ENCODE measurements around the gene LDB2. TPM values are rescaled to one million over a fixed set of nuclear protein-coding genes. Genes with fewer than 3 reads are reported as not detected.

Gene LDB2
- total RNA-seq, 1 experiment from 2014 or later: not detected

GRCh38 chr4:16582036-16582435, 316.4 kb downstream of the LDB2 start:
- BruUV-seq (replicated peaks): no TSS peak
- DNase-seq: no peak
- intact Hi-C loops (cut with micrococcal nuclease; ENCODE audit: unreplicated experiment): no loop called here
- CTCF ChIA-PET: no interaction called here
- Histone ChIP-seq H3K36me3 (ENCODE audit: low read depth) (no peaks in the 10 kb centered on the region), H4K20me1 (ENCODE audit: insufficient read depth) (no peaks in the 10 kb centered on the region), H3K4me3 (no peak overlapping the region), H3K27me3 (ENCODE audit: insufficient read depth, low read depth) (no peaks in the 10 kb centered on the region), H3K4me1 (replicated peaks; ENCODE audit: insufficient read depth) (no peaks in the 10 kb centered on the region), H3K79me2 (ENCODE audit: low read depth) (no peaks in the 10 kb centered on the region), H3K4me2 (no peak overlapping the region), H2AFZ (no peak overlapping the region), H3K9me3 (ENCODE audit: insufficient read depth, low read depth) (no peaks in the 10 kb centered on the region), H3K9me2 (ENCODE audit: insufficient read depth) (no peaks in the 10 kb centered on the region), H3K27ac (no peak overlapping the region), H3F3A (ENCODE audit: insufficient read depth, low read depth) (no peaks in the 10 kb centered on the region)
- POLR2A ChIA-PET (ENCODE audit: unreplicated experiment): no interaction called here
- TF ChIP-seq CTCF (conservative IDR thresholded peaks at IDR 0.05): no peak
- TF ChIP-seq EZH2 (IDR thresholded peaks at IDR 0.05; ENCODE audit: low read depth): no peak

GRCh38 chr4:16581117-16581516, 317.3 kb downstream of the LDB2 start:
- CTCF ChIA-PET: no interaction called here
- POLR2A ChIA-PET (ENCODE audit: unreplicated experiment): no interaction called here

GRCh38 chr4:16580514-16580913, 317.9 kb downstream of the LDB2 start:
- ChIA-PET CTCF (no interaction called here), POLR2A (ENCODE audit: unreplicated experiment) (no interaction called here)
- no peaks in the 10 kb centered on the region for H3K36me3 ChIP-seq (ENCODE audit: low read depth)
- intact Hi-C loops (cut with micrococcal nuclease; ENCODE audit: unreplicated experiment): no loop called here
- H3K4me2 ChIP-seq: no peak overlapping the region
- no peak for TF ChIP-seq EZH2 (IDR thresholded peaks at IDR 0.05; ENCODE audit: low read depth)
- no peak for TF ChIP-seq CTCF (conservative IDR thresholded peaks at IDR 0.05)
- H3K27ac ChIP-seq: no peak overlapping the region
- no peak overlapping the region for H2AFZ ChIP-seq
- no peaks in the 10 kb centered on the region for H3K9me2 ChIP-seq (ENCODE audit: insufficient read depth)
- no peaks in the 10 kb centered on the region for H3K4me1 ChIP-seq (replicated peaks; ENCODE audit: insufficient read depth)
- H3F3A ChIP-seq (ENCODE audit: insufficient read depth, low read depth): no peaks in the 10 kb centered on the region
- no TSS peak for BruUV-seq (replicated peaks)
- no peaks in the 10 kb centered on the region for H3K9me3 ChIP-seq (ENCODE audit: insufficient read depth, low read depth)
- H3K27me3 ChIP-seq (ENCODE audit: insufficient read depth, low read depth): no peaks in the 10 kb centered on the region
- no peak overlapping the region for H3K4me3 ChIP-seq
- no peak for DNase-seq
- H3K79me2 ChIP-seq (ENCODE audit: low read depth): no peaks in the 10 kb centered on the region
- no peaks in the 10 kb centered on the region for H4K20me1 ChIP-seq (ENCODE audit: insufficient read depth)

More at GRCh38 chr4:16581117-16581516, 317.3 kb downstream of the LDB2 start:
- TF ChIP-seq EZH2 (IDR thresholded peaks at IDR 0.05; ENCODE audit: low read depth): no peak
- TF ChIP-seq CTCF (conservative IDR thresholded peaks at IDR 0.05): no peak
- H3F3A ChIP-seq (ENCODE audit: insufficient read depth, low read depth): no peaks in the 10 kb centered on the region
- no peaks in the 10 kb centered on the region for H3K9me3 ChIP-seq (ENCODE audit: insufficient read depth, low read depth)
- no peaks in the 10 kb centered on the region for H3K36me3 ChIP-seq (ENCODE audit: low read depth)
- no peaks in the 10 kb centered on the region for H3K27me3 ChIP-seq (ENCODE audit: insufficient read depth, low read depth)
- no TSS peak for BruUV-seq (replicated peaks)
- H3K79me2 ChIP-seq (ENCODE audit: low read depth): no peaks in the 10 kb centered on the region
- no peaks in the 10 kb centered on the region for H3K4me1 ChIP-seq (replicated peaks; ENCODE audit: insufficient read depth)
- intact Hi-C loops (cut with micrococcal nuclease; ENCODE audit: unreplicated experiment): no loop called here
- H4K20me1 ChIP-seq (ENCODE audit: insufficient read depth): no peaks in the 10 kb centered on the region
- no peaks in the 10 kb centered on the region for H3K9me2 ChIP-seq (ENCODE audit: insufficient read depth)
- no peak overlapping the region for H3K27ac ChIP-seq
- H2AFZ ChIP-seq: no peak overlapping the region
- DNase-seq: no peak
- H3K4me2 ChIP-seq: no peak overlapping the region
- no peak overlapping the region for H3K4me3 ChIP-seq
